ENCODE results near the gene RAB26.
A peak's percentile ranks its signal among the peaks of the same experiment; 100 is the strongest.
"Not testable (repeated sequence)": the region's sequence is repeated elsewhere in the genome, so short reads cannot be mapped to it uniquely, and the experiment has no call there.

The RAB26 gene

DNA sequence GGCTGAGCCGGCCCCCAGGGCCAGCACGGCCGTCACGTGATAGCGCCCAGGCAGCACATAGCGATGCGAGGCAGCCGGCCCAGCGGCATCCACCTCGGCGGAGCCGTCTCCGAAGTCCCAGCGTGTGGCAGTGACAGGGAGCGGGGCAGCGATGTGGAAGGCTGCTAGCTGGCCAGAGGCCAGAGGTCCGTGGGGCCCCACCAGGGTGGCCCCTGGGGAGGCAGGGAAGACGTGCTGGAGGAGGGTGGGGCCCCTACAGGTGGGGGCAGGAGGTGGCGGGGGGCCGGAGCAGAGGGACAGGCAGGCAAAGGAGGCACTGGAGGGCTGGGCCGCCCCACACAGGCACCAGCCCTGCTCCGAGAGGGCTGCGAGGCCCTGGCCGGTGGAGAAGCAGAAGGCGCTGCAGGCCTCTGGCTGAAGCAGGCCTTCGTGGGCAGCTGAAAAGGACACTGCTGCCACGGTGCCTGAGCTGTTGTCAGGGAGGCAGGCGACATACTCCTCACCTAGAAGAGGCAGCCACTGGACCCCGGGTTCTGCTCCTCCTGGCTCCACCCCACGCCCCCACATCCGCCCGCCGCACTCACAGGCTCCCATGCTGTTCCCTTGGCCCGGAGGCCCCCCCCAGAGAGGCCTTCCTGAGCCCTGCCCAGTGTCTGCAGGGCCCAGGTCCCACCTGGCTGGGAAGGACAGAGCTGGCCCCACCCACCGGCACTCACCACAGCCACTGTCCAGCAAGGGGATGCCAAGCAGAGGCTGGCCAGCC lies 30.3 kb upstream of the RAB26 start:
- FAIRE-seq: not testable (repeated sequence)

DNA sequence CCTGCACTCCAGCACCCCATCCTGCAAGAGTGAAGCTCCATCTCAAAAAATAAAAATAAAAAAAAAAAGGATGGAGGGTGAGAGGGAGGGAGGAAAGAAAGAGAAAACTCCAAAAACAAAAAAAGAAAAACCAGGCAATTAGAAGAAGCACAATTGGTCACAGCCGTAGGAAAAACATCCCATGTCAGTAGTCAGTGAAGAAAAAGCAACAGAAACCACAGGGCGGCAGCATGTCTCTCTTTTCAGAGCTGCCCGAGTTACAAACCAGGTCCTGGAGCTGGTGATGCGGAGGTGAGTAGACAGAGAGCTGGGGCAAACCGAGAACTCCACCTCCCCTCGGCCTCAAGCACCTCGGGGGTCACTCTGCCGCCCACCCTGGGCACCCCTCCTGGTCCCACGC lies 27.1 kb upstream of the RAB26 start:
- FAIRE-seq: peak; percentile 28

DNA sequence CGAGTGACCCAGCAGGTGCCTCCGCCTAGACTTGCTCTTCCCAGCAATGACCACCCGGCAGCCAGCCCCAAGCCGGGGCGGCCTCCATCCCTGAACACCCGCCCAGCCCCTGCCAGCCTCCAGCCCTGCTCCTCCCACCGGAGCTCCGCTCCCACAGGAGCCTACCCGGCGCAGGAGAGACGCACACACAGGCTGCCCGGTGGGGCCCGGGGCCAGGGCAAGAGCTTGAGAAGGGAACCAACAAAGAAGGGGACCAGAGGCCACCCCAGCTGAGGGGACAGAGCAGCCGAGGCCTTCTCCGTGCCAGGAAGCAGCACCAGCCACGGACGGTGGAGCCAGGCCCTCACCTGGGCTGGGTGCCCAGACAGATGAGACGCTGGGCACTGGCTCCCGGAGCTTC lies 26.6 kb upstream of the RAB26 start:
- no peak for FAIRE-seq

DNA sequence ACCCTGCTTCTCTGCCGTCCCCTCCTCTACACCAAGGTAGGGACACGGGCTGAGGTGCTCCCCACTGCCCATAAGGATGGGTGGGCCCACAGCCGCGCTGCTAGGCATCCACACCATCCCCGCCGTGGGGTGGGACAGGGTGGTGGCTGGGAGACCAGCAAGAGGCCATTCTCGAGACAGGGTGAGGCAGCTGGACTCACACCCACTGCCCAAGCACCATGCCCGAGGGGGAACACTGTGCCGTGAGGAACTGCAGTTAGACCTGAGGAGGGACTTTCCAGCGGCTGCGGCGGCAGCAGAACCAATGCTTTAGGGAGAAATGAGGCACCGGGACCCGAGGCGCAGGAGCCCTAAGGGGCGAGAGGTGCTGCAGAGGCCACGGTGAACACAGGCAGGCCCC lies 26.0 kb upstream of the RAB26 start:
- no peak for FAIRE-seq

DNA sequence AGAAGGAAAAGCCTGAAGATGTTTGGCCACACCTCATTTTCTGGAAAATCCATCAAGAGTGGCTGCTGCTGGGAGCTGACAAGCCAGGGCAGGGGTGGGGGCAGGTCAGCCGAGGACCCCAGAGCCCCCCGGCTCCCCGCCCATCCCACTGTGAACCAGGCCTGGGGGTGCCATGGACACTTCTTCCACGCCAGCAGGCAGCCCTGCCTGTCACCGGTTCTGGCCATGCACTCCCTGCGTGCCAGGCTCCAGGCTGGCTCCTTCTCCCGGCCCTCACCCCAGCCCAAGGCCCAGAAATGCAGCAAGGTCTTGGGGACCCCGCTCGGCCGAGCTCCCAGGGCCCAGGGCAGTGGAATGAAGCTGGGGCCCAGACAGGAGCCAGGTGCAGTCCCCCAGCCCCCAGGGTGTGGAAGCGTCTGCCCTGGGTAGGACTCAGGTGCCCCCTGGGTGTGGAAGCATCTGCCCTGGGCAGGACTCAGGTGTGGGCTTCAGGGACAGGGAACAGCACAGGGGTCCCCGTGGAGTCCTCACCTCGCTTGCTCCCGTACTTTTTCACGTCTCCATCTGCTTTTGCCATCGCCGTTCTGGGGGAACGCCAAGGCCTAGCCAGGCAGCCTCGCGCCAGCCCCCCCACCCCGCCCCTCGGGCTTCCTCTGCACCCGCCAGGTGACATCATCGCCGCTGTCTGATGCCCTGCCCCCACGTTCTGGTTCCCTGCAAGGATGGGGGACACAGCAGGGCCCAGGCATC lies 25.3 kb upstream of the RAB26 start:
- FAIRE-seq: not testable (repeated sequence)

DNA sequence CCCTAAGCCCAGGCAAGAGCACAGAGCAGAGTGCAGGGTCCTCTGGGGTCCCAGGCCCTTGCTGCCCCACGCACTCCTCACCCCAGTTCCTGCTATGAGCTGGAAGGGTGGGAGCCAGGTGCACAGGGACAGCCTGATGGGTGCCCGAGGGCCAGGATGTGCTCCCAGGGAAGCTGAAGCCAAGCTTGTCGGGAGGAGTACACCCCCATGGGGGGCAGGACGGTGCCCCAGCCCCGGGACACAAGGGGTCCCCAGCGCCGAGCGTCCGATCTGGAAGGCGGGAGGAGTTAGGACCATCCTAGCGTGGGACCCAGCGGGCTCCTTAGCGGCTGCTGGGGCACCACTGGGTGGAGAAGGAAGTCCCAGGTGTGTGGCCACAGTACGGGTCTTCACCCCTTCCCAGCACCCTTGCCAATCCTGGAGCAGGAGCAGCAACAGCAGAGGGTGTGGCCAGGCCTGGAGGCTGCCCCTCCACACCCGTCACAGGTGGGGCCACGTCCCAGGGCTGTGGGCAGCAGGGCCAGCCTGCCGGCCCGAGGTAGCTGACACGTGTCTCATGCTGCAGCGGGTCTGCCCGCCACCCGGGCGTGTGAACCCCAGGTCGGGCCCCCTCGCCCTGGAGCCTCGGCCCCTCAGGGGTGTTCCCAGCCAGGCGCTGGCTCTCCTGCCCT lies 24.6 kb upstream of the RAB26 start:
- not testable (repeated sequence) for FAIRE-seq

DNA sequence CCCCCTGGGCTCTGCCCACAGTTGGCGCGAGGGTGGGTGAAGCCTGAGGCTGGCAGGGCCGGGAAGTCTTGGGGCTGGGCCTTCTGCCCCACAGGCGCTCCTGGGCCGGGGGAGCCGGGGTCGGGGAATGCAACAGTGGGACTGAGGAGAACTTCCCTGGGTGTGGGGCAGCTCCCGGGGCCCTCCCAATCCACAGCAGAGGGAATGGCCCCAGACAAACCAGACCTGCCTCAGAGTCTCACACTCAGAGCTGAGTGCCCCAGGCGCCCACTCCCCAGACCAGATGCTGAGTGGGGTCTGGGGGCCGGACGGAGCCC lies 24.1 kb upstream of the RAB26 start:
- not testable (repeated sequence) for FAIRE-seq

DNA sequence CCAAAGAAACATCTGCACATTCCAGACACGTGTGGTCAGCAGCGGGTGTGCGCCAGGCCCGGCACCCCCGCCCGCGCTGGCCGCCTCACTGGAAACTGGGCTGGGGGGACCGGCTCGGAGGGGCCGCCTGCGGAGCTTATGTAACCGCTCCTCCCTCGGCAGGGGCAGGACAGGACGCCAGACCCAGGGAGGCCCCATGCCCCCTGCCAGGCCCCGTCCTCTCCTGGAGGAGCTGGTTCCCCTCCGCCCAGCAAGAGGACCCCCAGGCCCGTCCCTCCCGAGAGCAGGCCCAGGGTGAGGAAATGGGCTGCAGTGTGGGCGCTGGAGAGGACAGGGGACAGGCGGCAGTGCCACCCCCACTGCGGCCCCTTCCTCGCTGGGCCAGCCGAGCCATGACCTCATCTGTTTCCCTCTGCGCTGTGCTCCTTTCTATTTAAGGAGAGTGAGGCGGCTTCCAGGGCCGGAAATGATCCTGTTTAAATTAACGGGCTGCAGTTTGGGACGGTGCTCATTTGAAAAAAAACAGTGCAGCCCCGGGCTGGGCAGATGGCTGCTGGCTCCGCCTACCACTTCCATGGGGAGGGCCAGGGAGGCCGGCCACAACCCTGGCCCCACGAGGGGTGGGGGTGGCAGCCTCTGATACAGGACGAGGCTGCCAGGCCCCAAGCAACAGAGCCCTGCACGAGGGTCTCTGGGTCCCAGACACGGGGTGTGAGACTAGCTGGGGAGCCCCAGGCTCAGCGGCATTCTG lies 23.6 kb upstream of the RAB26 start:
- FAIRE-seq: not testable (repeated sequence)

DNA sequence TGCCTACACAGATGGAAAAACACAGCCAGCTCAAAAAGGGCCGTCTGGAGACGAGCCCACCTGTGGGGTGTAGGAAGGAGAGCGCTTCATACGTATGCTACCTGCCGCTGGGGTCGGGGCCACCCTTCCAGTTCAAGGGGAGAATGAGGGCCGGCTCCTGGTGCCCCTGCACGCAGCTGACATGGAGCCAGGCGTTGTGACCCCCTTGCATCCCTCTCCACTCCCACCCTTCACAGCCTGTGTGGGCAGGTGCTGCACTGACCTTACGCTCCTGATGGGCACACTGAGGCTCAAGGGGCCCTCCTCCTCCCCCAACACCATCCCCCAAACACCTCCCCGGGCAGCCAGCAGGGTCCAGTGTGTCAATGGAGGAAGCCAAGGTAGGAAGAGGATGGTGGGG lies 22.8 kb upstream of the RAB26 start:
- not testable (repeated sequence) for FAIRE-seq

DNA sequence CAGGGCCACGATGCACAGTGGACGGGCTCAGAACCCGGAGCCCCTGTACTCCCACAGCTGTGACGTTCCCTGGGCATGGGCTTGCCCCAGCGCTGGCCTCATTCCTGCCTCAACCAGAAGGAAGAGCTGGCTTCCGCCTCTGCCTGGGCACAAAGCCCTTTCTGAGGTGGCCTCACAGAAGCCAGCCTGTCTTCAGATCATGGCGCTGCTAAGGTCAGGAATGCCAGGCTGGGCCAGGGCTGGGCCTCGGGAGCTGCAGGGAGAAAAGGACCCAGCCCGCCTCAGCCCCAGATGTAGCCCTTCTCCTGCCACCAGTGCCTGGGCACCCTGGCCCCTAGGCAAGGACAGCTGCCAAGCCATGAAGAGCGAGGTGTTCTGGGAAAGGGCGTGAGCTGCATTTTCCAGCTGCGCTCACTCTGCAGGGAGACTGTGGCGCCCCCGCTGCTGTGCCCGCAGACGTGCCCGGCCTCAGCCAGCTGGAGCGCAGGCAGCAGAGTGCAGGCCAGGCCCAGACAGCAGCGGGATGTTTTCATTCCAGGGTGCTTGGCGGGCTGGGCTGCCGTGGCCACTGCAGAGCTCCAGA lies 22.2 kb upstream of the RAB26 start:
- FAIRE-seq: not testable (repeated sequence)

DNA sequence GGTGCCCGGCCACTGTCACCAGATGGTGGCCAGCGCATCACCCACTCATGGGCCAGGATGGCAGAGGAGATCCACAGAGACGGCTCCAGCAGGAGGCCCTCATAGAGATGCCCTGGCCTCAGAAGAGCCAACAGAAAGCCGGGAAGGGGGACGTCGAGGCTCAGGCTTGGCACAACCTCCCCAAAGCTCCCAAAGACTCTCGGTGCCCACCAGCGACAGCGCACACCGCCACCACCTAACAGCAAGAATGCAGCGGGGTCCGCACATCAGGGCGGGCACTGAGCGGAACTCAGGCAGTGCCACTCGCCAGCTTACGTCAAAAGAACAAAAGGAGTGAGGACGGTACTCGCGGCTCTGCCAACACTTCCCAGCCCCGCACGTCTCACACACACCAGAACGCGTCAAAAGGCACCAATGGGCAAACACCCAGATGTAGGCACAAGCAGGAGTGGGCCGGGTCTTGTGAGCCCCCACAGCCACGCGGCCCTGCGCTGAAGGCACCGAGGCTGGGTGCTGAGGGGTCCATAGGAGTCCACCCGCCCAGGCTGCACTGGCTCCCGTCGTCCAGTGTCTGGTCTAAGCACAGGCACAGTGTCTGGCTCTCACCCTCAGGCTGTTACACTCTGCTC lies 21.4 kb upstream of the RAB26 start:
- not testable (repeated sequence) for FAIRE-seq

DNA sequence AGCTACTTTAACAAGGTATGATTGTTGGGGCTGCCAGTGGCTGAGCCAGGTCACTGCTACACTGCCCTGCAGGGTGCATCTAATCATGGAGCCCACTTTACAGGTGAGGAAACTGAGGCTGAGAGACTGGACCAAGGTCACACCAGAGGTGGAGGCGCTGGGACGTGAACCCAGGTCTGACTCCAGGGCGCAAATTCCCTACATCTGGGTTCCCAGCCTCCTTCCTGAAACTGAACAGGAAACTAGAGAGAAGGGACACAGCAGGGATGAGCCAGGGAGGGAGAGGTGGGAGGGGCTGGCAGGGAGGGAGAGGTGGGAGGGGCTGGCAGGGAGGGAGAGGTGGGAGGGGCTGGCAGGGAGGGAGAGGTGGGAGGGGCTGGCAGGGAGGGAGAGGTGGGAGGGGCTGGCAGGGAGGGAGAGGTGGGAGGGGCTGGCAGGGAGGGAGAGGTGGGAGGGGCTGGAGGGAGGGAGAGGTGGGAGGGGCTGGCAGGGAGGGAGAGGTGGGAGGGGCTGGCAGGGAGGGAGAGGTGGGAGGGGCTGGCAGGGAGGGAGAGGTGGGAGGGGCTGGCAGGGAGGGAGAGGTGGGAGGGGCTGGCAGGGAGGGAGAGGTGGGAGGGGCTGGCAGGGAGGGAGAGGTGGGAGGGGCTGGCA lies 20.7 kb upstream of the RAB26 start:
- FAIRE-seq: not testable (repeated sequence)

DNA sequence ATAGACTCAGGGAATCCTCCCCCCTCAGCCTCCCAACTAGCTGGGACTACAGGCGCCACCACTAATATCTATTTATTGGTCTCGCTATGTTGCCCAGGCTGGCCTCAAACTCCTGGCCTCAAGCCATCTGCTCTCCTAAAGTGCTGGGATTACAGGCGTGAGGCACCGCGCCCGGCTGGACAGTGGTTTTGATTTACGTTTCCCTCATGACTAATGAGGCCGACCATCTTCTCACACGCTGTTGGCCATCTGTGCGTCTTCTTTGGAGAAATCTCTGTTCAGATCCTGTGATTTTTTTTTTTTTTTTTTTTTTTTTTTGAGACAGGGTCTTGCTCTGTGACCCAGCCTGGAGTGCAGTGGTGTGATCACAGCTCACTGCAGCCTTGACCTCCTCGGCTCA lies 19.2 kb upstream of the RAB26 start:
- FAIRE-seq: not testable (repeated sequence)

DNA sequence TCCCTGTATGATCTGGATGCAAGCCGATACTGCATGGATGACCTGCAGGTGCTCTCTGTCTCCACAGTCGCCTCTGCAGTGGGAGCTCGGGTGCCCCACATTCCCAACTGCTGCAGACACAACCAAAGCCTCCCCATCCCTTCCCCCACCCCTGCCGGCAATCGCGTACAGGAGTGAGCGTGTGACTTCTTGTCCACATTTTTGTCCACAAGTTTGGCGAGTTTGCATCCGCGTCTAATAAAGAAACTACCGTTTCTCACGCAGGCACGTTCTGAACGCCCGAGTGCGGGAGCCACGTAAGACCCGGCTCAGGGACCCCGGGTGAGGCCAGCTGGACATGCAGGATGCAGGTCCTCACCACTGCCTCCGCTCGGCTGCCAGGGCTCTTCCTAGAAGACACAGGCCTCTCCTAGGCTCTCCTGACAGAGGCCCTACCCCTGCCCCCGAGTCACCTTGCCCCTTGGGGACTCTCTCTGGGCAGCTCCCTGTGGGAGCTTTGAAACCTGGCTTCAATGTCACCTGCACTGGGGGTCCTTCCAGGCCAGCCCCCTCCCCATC lies 18.5 kb upstream of the RAB26 start:
- FAIRE-seq: not testable (repeated sequence)

DNA sequence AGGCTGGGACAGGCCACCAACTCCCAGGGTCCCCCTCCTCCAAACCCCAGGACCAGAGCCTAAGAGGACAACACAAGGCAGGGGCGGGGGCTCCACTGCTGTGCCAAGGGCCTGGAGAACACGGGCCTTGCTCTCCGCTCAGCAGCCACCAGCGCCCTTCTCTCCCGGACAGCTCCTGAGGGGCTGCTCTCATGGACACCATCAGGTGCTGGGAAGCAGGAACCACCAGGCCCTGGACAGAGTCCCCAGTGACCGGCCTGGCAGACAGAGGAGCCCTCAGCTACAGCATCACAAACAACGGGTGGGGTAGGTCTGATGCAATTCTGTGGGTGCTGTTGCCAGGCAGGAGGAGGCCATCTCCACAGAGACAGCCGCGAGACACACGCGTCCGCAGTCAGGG lies 14.6 kb upstream of the RAB26 start:
- not testable (repeated sequence) for FAIRE-seq

DNA sequence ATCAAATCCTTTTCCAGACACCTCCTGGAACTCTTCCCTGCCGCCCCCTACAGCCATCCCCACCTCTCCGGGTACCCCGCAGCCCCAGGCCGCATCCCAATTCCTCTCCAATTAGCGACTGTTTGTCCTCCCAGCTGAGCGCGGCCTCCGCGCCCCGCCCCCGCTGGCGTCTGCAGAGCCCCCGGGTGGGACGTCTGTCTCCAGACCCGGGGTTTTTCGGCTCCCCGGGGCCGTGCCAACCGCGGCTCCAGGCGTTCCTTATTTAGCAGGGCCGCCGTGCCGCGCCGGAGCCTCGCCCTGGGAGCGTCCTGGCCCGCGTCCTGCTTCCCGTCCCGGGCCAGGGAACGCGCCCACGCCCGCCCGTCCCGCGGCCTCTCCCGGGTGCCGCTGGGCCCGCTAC lies 13.4 kb upstream of the RAB26 start:
- not testable (repeated sequence) for FAIRE-seq

DNA sequence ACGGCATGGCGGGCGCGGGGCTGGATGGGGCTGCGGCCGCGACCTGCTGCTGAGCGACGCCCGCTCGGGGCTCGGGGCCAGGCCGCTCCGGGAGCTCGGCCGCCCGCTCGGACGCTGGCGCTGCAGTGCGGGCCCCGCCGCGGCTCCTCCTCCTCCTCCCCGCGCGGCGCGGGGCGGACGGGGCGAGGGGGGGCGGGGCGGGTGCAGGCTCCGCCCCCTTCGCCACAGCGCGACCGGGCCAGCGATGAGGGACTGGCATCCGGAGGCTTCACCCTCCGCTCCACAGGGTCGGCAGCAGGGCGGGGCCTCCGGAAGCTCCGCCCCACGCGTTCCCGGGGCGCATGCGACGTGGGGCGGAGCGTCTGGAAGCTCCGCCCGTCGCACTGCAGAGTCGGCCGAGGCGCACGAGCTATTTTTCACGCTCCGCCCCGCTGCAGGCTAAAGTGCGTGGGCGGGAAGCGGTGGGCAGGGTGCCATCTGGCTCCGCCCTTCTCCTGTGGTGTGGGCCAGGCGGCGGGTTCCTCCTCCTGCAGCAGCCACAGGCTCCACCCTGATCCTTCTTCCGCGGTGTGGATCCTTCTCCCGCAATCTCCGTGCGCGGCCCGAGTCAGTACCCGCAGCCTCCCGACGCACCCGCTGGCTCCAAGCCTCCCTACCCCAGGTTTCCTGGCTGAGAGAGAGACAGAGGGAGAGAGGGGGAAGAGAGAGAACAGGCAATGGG lies 12.5 kb upstream of the RAB26 start, which contains the start of gene PKD1:
Gene PKD1 (minus strand): TSS at position 129 of the 721 bp plus-strand sequence. CDS start 209 bp downstream, outside the sequence.
- FAIRE-seq: peak; percentile 47

DNA sequence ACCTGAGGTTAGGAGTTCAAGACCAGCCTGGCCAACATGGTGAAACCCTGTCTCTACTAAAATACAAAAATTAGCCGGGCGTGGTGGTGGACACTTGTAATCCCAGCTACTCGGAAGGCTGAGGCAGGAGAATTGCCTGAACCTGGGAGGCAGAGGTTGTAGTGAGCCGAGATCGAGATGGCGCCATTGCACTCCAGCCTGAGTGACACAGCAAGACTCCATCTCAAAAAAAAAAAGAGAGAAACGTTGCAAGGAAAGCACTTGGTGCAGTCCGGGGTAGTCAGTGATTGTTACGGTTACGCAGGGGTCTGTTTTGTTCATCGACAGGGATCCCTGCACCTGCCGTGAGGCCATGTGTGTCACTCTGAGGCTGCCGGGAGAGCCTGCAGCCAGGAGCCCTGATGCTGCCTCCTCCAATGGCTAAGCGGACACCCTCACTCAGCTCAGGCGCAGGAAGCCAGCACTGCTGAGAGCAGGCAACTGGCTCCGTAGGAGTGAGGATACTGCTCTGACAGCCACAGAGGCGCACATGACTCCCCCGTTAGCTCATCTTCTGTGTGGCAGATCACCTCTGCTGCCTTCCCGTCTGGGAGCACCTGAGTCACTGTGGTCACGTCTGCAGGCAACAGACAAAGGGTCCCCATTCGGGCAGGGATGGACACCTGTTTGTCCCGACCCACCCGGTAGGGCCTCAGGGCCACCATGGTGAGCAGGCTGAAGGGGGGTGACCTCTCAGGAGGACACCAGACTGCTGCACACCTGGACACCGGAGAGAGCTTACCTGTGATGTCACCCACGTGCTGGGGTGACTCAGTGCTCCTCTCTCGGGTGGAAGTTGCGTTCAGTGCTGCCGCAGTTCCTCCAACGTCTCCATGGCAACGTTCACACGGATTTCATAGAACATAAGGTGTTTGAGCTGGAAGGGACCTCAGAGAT lies 5.2 kb upstream of the RAB26 start:
- FAIRE-seq: no peak

DNA sequence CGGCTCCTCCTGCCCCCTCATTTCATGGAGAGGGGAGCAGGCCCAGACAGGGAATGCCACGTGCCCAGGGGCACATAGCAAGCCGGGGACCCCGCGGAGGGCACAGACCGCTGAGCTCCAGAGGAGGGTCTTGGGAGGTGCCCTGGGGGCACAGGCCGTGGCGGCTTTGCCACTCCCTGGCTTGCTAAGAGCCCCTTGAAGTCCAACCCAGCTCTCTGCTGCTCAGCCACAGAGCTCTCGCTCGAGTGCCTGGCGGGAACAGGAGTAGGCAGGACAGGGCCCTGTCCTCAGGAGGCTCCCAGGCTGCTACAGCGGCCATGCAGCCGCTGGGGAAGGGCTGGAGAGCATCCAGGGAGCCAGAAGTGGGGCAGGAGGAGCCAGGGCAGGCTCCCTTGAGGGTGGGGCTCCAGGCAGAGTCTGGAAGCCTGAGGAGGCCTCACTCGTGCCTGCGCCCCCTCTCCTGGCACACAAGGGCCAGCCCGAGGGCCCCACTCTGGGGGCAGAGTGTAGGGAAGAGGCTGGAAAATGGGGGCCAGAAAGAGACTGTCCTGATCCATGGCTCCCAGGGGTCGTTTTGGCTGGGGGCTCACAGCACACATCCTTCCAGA lies 4.4 kb upstream of the RAB26 start:
- FAIRE-seq: no peak
